Measurements from ENCODE around the gene ERCC4. TPM values are rescaled to one million over a fixed set of nuclear protein-coding genes. Genes with fewer than 3 reads are reported as not detected.

Gene ERCC4
- total RNA-seq, 1 donor from 2014 or later: 16.4 TPM

- DNase-seq (ENCODE audit: low spot score in 2 of 2, unreplicated experiment in 2 of 2): no peak
- TF ChIP-seq CTCF (IDR thresholded peaks at IDR 0.05; ENCODE audit: unreplicated experiment): no peak
- H3K4me3 Mint-ChIP-seq: no peak overlapping the region
- H3K4me1 Mint-ChIP-seq: peaks cover 9% of the 10 kb centered on the region
- peak overlapping the region; percentile 83 for H3K27ac Mint-ChIP-seq
- peaks cover 18% of the 10 kb centered on the region for H3K9me3 Mint-ChIP-seq
- H3K36me3 Mint-ChIP-seq: peaks cover 7% of the 10 kb centered on the region
- no peaks in the 10 kb centered on the region for H3K27me3 Mint-ChIP-seq (ENCODE audit: low read depth)
These were observed 63.7 kb downstream of the ERCC4 start for GRCh38 chr16:13983625-13984024.

GRCh38 chr16:13984794-13985193 lies 64.8 kb downstream of the ERCC4 start:
- Mint-ChIP-seq H3K36me3 (peaks cover 5% of the 10 kb centered on the region), H3K27me3 (ENCODE audit: low read depth) (no peaks in the 10 kb centered on the region), H3K4me3 (no peak overlapping the region), H3K27ac (peak overlapping the region; percentile 83), H3K4me1 (peaks cover 9% of the 10 kb centered on the region), H3K9me3 (peaks cover 7% of the 10 kb centered on the region)
- TF ChIP-seq CTCF (IDR thresholded peaks at IDR 0.05; ENCODE audit: unreplicated experiment): no peak
- DNase-seq (ENCODE audit: low spot score in 2 of 2, unreplicated experiment in 2 of 2): no peak

- Mint-ChIP-seq H3K4me3 (no peak overlapping the region), H3K27ac (no peak overlapping the region), H3K27me3 (ENCODE audit: low read depth) (peaks cover 2% of the 10 kb centered on the region), H3K9me3 (no peaks in the 10 kb centered on the region), H3K4me1 (peaks cover 9% of the 10 kb centered on the region), H3K36me3 (no peaks in the 10 kb centered on the region)
- no peak for DNase-seq (ENCODE audit: low spot score in 2 of 2, unreplicated experiment in 2 of 2)
- TF ChIP-seq CTCF (IDR thresholded peaks at IDR 0.05; ENCODE audit: unreplicated experiment): no peak
These were observed 68.1 kb downstream of the ERCC4 start for GRCh38 chr16:13988038-13988437.

- Mint-ChIP-seq H3K27ac (no peak overlapping the region), H3K9me3 (no peaks in the 10 kb centered on the region), H3K36me3 (no peaks in the 10 kb centered on the region), H3K4me1 (no peaks in the 10 kb centered on the region), H3K4me3 (no peak overlapping the region), H3K27me3 (ENCODE audit: low read depth) (peaks cover 2% of the 10 kb centered on the region)
- no peak for TF ChIP-seq CTCF (IDR thresholded peaks at IDR 0.05; ENCODE audit: unreplicated experiment)
- no peak for DNase-seq (ENCODE audit: low spot score in 2 of 2, unreplicated experiment in 2 of 2)
These were observed 72.4 kb downstream of the ERCC4 start for GRCh38 chr16:13992322-13992721.

- TF ChIP-seq CTCF (IDR thresholded peaks at IDR 0.05; ENCODE audit: unreplicated experiment): no peak
- Mint-ChIP-seq H3K9me3 (no peaks in the 10 kb centered on the region), H3K4me1 (no peaks in the 10 kb centered on the region), H3K36me3 (no peaks in the 10 kb centered on the region), H3K27me3 (ENCODE audit: low read depth) (peaks cover 2% of the 10 kb centered on the region), H3K4me3 (no peak overlapping the region), H3K27ac (no peak overlapping the region)
- DNase-seq (ENCODE audit: low spot score in 2 of 2, unreplicated experiment in 2 of 2): no peak
These were observed 73.0 kb downstream of the ERCC4 start for GRCh38 chr16:13992976-13993375.

Data from mesothelial cell of epicardium (in vitro differentiated cells).